SU-DHL-6 (cell line): Measurements from ENCODE around the gene CPA5.

Experiments
- H2AFZ ChIP-seq: fragments of 200-600 bp; sonication (generic); 2 replicates; pipeline ENCODE4 v1.6.1; 2014; ENCODE audit warnings: low read depth, mild to moderate bottlenecking, moderate library complexity, mixed read lengths, antibody characterized with exemption, low read length; ENCODE audit not compliant: severe bottlenecking
- H3F3A ChIP-seq: fragments of 200-600 bp; shearing (Covaris generic); 2 replicates; pipeline ENCODE4 v1.6.0; 2016; ENCODE audit warnings: antibody characterized with exemption, mild to moderate bottlenecking; ENCODE audit not compliant: insufficient read depth
- H3K27ac ChIP-seq: fragments of 200-600 bp; sonication (generic); 2 replicates; pipeline ENCODE4 v1.5.1; 2016; ENCODE audit warnings: low read depth, mild to moderate bottlenecking, low read length, moderate library complexity, mixed read lengths
- H3K27me3 ChIP-seq: fragments of 200-600 bp; sonication (generic), shearing (Covaris generic); 2 replicates; pipeline ENCODE4 v1.6.0; 2014; ENCODE audit warnings: mild to moderate bottlenecking, low read length
- H3K36me3 ChIP-seq: fragments of 200-600 bp; sonication (generic); 2 replicates; pipeline ENCODE4 v1.6.1; 2014; ENCODE audit warnings: mild to moderate bottlenecking, low read length, mixed read lengths
- H3K4me2 ChIP-seq: fragments of 300-600, 200-600 bp; shearing (Covaris generic), sonication (generic); 2 replicates; pipeline ENCODE4 v1.6.0; 2014; ENCODE audit warnings: low read length, low read depth, mild to moderate bottlenecking; ENCODE audit not compliant: poor library complexity, severe bottlenecking
- H3K4me3 ChIP-seq: fragments of 200-600 bp; sonication (generic); 2 replicates; pipeline ENCODE4 v1.5.1; 2014; ENCODE audit warnings: antibody characterized with exemption, low read length, mild to moderate bottlenecking, mixed read lengths; ENCODE audit not compliant: insufficient read depth, poor library complexity, severe bottlenecking
- H3K79me2 ChIP-seq: fragments of 200-600 bp; sonication (generic); 2 replicates; pipeline ENCODE4 v1.6.1; 2014; ENCODE audit warnings: mild to moderate bottlenecking, low read length, moderate library complexity; ENCODE audit not compliant: insufficient read depth
- H3K9ac ChIP-seq: fragments of 200-600 bp; sonication (generic); 2 replicates; pipeline ENCODE4 v1.7.0; 2014; ENCODE audit warnings: mild to moderate bottlenecking, low read length
- H3K9me2 ChIP-seq: fragments of 200-600 bp; sonication (generic); replicated peaks from 2 replicates; pipeline ENCODE4 v1.6.1; 2014; ENCODE audit warnings: low read length; ENCODE audit not compliant: insufficient read depth
- H3K9me3 ChIP-seq: fragments of 200-600 bp; sonication (generic); 2 replicates; pipeline ENCODE4 v1.6.1; 2014; ENCODE audit warnings: low read length, mixed read lengths; ENCODE audit not compliant: insufficient read depth
- H4K20me1 ChIP-seq: fragments of 200-600 bp; sonication (generic); 2 replicates; pipeline ENCODE4 v1.6.1; 2014; ENCODE audit warnings: low read depth, mild to moderate bottlenecking, antibody characterized with exemption, low read length, moderate library complexity, mixed read lengths
- EZH2phosphoT487 ChIP-seq: fragments of 200-600 bp; sonication (generic), shearing (Covaris generic); conservative IDR thresholded peaks from 2 replicates; pipeline ENCODE4 v1.6.1; 2018; ENCODE audit warnings: mild to moderate bottlenecking, antibody characterized with exemption, low read length, moderate library complexity, mixed read lengths
- TF ChIP-seq, protein P1 (sequence below): fragments of 200-600 bp; sonication (generic); IDR thresholded peaks from one replicate; pipeline ENCODE4 v1.5.1; 2017; ENCODE audit warnings: antibody characterized with exemption, mild to moderate bottlenecking, low read length, moderate library complexity; ENCODE audit not compliant: insufficient read depth, poor library complexity, severe bottlenecking

The CPA5 gene

DNA sequence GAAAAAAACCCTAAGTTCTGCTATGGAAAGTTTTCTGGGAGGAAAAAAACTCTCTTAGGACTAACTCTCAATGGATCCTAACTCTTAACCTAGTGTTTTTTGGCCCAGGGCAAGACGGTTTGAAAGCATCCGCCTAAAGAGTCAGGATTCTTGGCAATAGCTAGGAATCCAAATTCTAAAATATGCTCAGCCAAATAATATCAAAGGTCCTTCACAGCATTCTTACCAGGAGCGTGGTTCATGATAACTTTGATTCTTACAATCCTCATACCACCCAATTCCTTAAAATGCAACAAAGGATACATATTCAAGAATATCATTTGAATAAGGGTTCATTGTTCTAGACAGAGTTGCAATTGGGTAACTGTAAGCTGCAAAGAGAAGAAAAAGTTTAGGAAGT, 57.0 kb downstream of the CPA5 start:
- Histone ChIP-seq H3K9me2 (no peaks in the 10 kb centered on the region), H3K27ac (no peak overlapping the region), H3K36me3 (no peaks in the 10 kb centered on the region), H3K9me3 (no peaks in the 10 kb centered on the region), H3F3A (no peaks in the 10 kb centered on the region), H4K20me1 (no peaks in the 10 kb centered on the region), H3K4me3 (no peak overlapping the region), H3K9ac (no peak overlapping the region), H2AFZ (no peak overlapping the region), H3K4me2 (no peak overlapping the region), H3K27me3 (no peaks in the 10 kb centered on the region), H3K79me2 (no peaks in the 10 kb centered on the region)
- TF ChIP-seq, protein P1, sequence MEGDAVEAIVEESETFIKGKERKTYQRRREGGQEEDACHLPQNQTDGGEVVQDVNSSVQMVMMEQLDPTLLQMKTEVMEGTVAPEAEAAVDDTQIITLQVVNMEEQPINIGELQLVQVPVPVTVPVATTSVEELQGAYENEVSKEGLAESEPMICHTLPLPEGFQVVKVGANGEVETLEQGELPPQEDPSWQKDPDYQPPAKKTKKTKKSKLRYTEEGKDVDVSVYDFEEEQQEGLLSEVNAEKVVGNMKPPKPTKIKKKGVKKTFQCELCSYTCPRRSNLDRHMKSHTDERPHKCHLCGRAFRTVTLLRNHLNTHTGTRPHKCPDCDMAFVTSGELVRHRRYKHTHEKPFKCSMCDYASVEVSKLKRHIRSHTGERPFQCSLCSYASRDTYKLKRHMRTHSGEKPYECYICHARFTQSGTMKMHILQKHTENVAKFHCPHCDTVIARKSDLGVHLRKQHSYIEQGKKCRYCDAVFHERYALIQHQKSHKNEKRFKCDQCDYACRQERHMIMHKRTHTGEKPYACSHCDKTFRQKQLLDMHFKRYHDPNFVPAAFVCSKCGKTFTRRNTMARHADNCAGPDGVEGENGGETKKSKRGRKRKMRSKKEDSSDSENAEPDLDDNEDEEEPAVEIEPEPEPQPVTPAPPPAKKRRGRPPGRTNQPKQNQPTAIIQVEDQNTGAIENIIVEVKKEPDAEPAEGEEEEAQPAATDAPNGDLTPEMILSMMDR = no peak
- TF ChIP-seq EZH2phosphoT487 = no peak

DNA sequence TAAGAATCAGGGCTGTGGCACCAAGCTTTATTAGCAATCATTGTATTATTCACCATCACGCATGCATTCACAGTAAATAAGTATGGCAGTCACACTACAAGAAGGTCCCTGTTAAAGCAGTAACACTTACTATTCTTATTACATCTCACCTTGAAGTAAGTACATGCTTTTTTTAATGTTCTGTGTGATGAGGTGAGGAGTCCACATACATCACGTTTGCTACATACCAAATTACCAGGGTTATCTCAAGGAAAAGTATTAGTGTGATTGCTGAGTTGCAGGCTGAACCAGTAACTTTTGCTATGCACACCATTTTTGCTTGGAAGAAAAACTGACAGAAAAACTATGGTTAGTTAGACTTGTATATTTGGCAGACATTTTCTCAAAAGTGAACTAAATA, 60.4 kb downstream of the CPA5 start:
- Histone ChIP-seq H3K79me2 (no peaks in the 10 kb centered on the region), H3K9me2 (no peaks in the 10 kb centered on the region), H3K4me2 (no peak overlapping the region), H4K20me1 (no peaks in the 10 kb centered on the region), H3K36me3 (no peaks in the 10 kb centered on the region), H3F3A (no peaks in the 10 kb centered on the region), H3K9me3 (no peaks in the 10 kb centered on the region), H3K4me3 (no peak overlapping the region), H3K27ac (no peak overlapping the region), H2AFZ (no peak overlapping the region), H3K27me3 (no peaks in the 10 kb centered on the region), H3K9ac (no peak overlapping the region)
- TF ChIP-seq, protein P1 = no peak
- TF ChIP-seq EZH2phosphoT487 = no peak

DNA sequence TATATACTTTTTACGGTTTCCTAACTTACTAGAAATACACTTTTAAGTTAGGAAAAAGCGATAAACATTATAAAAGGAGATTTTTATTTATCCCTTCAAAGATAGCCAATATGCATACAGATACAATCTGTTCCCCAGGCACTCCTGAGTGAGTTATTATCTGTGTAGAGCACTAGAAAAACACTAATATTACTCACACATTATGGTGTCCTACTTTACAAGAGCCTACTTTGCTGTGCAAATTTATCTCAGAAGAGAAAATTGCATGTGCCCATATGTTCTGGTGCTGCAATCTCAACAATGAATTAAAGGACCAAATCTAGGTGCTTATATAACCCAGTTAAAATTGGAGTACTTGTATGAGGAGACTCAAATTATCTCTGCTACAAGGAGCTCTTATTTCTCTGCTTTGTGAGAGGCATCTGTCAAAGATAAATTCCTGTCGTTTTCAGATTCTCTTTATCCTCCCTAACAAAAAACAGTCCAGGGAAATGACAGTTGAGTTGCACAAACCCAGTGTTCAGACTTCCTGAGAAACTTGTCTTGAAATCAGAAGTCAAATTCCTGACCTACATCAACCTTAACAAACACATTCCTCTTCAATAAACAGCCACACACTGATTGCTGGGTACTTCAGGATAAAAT, 64.6 kb downstream of the CPA5 start:
- Histone ChIP-seq H3K36me3 (no peaks in the 10 kb centered on the region), H3K4me2 (no peak overlapping the region), H2AFZ (no peak overlapping the region), H3K27ac (no peak overlapping the region), H3K9ac (no peak overlapping the region), H3K79me2 (no peaks in the 10 kb centered on the region), H3K9me3 (no peaks in the 10 kb centered on the region), H4K20me1 (no peaks in the 10 kb centered on the region), H3K4me3 (no peak overlapping the region), H3K9me2 (no peaks in the 10 kb centered on the region), H3F3A (no peaks in the 10 kb centered on the region), H3K27me3 (no peaks in the 10 kb centered on the region)
- no peak for TF ChIP-seq EZH2phosphoT487
- TF ChIP-seq, protein P1 = no peak

DNA sequence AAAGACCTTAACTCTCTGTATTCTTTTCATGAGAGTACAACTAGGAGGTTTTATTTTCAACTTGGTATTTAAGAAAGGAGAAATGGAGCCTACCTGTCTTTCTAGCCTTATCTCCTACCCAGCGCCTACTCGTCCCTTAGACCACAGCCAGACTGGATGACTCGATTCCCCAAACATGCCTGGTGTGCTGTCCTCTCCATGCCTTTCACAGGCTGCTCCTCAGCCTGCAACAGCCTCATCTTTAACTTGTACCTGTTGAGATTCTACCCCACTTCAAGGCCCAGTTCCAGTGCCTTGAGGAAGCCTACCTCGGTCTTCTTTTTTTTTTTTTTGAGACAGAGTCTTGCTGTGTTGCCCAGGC, 65.1 kb downstream of the CPA5 start:
- Histone ChIP-seq H3K9me3 (no peaks in the 10 kb centered on the region), H3K36me3 (no peaks in the 10 kb centered on the region), H3K27ac (no peak overlapping the region), H3K9ac (no peak overlapping the region), H3K4me3 (no peak overlapping the region), H3K9me2 (no peaks in the 10 kb centered on the region), H3F3A (no peaks in the 10 kb centered on the region), H3K4me2 (no peak overlapping the region), H2AFZ (no peak overlapping the region), H3K79me2 (no peaks in the 10 kb centered on the region), H4K20me1 (no peaks in the 10 kb centered on the region), H3K27me3 (no peaks in the 10 kb centered on the region)
- TF ChIP-seq, protein P1 = no peak
- TF ChIP-seq EZH2phosphoT487 = no peak
